Skin of body (tissue), 3 donors: ENCODE results near the gene STMN1. TPM values are rescaled to one million over a fixed set of nuclear protein-coding genes. Genes with fewer than 3 reads are reported as not detected.

Experiments used
- DNase-seq: peaks from one replicate; lab custom pipeline; 2025; lab: John Stamatoyannopoulos, UW
- small RNA-seq: library from RNA; depleted of rRNA; stranded (forward); fragments of <200 nt; gene quantifications from one replicate; pipeline ENCODE3, GENCODE V24; 2014; ENCODE audit warnings: low replicate concordance
- total RNA-seq: library from RNA; depleted of rRNA; stranded (reverse); fragments of >200 nt; gene quantifications from one replicate; pipeline ENCODE4 v1.2.3, GENCODE V29; 2014

STMN1 gene
- total RNA-seq, 1 donor from 2014 or later = 147 TPM

GRCh38 chr1:25871086-25871703, 35.0 kb downstream of the STMN1 start:
- DNase-seq = no peak

DNA sequence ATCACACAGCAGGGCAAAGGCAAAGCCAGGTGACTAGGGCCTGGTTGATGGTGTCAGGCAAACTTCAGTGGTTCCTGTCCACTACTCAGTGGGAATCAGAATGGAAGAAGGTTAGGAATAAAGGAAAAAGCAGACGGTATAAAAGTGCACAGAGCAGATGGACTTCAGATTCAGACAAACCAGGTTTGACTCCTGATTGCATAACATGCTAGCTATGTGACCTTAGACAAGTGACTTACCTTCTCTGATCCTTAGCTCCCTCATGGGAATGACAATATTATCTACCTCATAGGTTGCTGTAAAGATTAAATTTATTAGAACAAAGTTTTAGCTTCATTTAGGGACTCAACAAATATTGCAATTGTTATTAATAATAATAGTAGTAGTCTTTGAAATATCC, 35.6 kb downstream of the STMN1 start:
- no peak for DNase-seq

- no peak for DNase-seq
These were observed 36.2 kb downstream of the STMN1 start for GRCh38 chr1:25869909-25870606.

DNA sequence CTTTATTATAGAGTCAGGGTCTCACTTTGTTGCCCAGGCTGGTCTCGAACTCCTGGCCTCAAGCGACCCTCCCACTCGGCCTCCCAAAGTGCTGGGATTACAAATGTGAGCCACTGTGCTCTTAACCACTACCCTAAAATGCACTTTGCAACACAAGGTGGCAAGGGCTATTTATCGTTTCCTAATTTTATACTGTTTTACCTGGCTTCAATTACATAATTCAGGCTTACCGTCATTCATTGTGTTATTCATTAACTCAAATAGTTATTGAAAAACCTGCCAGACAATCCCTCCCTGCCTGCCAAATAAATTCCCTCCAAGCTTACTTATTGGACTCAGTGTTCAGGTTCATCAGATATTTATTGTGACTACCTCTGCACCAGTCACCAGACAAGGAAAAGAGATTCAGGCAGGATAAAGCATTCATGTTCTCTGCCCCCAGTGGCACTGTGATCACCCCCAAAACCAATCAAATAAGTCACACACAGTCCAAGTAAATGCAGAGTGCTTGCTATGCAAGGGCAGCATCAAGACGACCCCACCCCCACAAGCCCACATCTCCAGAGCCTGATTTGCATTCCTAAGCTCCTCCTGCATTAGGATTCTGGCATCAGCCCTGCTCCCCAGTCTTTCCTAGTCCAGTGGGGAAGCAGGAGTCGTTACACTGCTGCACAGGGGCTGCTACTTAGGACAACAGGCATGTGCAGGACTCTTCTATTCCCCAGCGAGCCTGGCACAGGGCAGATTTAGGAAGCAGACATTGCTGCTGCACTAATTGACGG, 38.8 kb downstream of the STMN1 start:
- DNase-seq = no peak

DNA sequence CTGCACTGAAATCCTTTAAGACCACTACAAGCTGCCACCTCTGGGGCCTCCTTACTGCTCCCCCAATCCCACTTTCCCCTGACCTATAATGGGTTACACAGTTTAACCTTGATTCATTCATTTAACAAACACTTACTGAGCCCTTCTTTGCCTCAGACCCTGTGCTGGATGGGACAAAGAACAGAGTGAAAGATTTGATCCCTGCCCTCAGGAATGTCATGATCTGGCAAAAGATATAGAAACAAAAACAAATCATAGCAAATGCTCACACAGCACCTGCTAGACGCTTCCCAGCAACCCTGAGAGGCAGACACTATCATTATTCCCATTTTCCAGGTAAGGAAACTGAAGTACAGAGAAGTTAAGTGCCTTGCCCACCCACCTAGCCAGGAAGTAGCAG, 39.9 kb downstream of the STMN1 start:
- no peak for DNase-seq

GRCh38 chr1:25864434-25864833, 41.8 kb downstream of the STMN1 start:
- DNase-seq = no peak

- no peak for DNase-seq
These were observed 42.5 kb downstream of the STMN1 start for GRCh38 chr1:25863486-25864262.

DNA sequence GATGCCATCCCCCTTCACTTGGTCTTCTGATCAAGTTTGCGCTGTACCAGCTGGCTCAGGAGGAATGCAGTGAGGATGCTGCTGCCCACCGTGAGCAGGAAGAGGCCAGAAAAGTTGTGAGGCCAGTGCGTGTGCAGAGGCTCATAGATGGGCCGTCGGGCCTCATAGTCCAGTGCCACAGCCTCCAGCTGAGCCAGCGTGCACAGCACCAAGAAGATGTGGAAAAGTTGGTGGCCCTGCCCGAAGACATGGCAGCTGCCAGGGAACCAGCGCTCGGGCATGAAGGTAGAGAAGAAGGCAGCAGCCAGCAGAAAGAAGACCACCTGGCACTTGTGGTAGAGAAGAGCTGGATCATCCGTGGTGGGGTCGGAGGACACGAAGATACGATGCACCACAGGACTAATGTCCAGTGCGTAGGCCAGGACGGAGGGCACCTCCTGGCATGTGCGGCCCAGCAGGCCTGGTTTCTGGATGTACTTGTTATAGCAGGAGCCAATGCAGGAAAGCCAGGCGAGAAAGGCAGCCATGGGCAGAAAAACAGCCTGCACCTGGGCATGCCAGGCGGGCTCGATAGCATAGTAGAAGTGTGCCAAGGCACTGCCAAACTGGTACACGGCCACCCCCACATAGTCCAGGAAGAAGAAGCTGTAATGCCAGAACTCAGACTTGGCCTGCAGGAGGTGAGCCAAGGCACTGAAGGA, 43.3 kb downstream of the STMN1 start:
- DNase-seq = no peak

- DNase-seq = no peak
These were observed 44.6 kb downstream of the STMN1 start for GRCh38 chr1:25861316-25862286.

GRCh38 chr1:25858906-25859789, 47.1 kb downstream of the STMN1 start, which contains the start of gene AUNIP:
Gene AUNIP, minus strand, starts transcription at chr1:25859457. Its CDS starts 100 bp downstream, at chr1:25859357.
- peak; percentile 75 for DNase-seq

GRCh38 chr1:25858494-25858893, 47.7 kb downstream of the STMN1 start:
- DNase-seq = no peak

- DNase-seq = no peak
These were observed 49.4 kb downstream of the STMN1 start for GRCh38 chr1:25856856-25857255.

GRCh38 chr1:25854554-25854953, 51.7 kb downstream of the STMN1 start:
- no peak for DNase-seq

Small RNA genes within 50 kb of the gene (small RNA-seq; reads per million reads assigned to genes)
- not detected for gene AL033528.1
- gene RF00019 = not detected
- gene SNRPFP2 = not detected

Other genes starting within 250 kb of the STMN1 start
- gene SELENON, start 106.2 kb downstream of the STMN1 start, total RNA-seq = 15.9 TPM
- 29.3 TPM for gene MTFR1L, start 86.5 kb downstream of the STMN1 start, total RNA-seq
- 1.1 TPM for gene AUNIP, start 47.0 kb downstream of the STMN1 start, total RNA-seq
- gene PAQR7, start 30.7 kb downstream of the STMN1 start, total RNA-seq = 8.4 TPM
- 10.2 TPM for gene PAFAH2, start 91.6 kb upstream of the STMN1 start, total RNA-seq
- 0.69 TPM for gene EXTL1, start 115.4 kb upstream of the STMN1 start, total RNA-seq
- 0.30 TPM for gene SLC30A2, start 139.7 kb upstream of the STMN1 start, total RNA-seq
- 4.7 TPM for gene TRIM63, start 161.2 kb upstream of the STMN1 start, total RNA-seq
- 11.3 TPM for gene PDIK1L, start 205.4 kb upstream of the STMN1 start, total RNA-seq